ENCODE measurements around the gene DDX43.
"Not testable (repeated sequence)": the region's sequence is repeated elsewhere in the genome, so short reads cannot be mapped to it uniquely, and the experiment has no call there.

DDX43 gene

GRCh38 chr6:73388800-73389512, 5.7 kb upstream of the DDX43 start:
- DNase-seq (ENCODE audit: low spot score): peak; percentile 35

DNA sequence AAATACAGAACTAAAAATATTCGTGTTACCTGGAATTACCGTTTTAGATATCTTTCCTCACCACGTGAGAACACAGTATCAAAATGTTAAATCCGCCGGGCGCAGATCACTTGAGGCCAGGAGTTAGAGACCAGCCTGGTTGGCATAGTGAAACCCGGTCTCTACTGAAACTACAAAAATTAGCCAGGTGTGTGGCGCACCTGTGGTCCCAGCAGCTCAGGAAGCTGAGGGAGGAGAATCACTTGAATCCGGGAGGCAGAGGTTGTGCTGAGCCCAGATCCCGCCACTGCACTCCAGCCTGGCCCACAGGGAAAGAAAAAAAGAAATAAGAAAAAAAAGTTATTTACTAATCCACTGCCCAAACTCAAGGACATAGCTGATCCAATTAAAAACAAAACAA, 4.8 kb upstream of the DDX43 start:
- no peak for DNase-seq (ENCODE audit: low spot score)

GRCh38 chr6:73391675-73392074, 3.0 kb upstream of the DDX43 start:
- DNase-seq (ENCODE audit: low spot score): no peak

DNA sequence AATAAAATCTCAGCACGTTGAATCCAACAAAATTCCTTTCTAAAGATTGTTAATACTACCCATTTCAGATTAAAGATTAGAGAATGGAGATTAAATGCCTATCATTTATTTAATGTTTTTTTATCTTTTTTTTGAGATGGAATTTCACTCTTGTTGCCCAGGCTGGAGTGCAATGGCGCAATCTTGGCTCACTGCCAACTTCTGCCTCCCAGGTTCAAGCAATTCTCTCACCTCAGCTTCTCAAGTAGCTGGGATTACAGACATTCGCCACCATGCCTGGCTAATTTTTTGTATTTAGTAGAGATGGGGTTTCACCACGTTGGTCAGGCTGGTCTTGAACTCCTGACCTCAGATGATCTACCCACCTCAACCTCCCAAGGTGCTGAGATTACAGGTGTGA, 2.4 kb upstream of the DDX43 start:
- not testable (repeated sequence) for DNase-seq (ENCODE audit: low spot score)

- DNase-seq (ENCODE audit: low spot score): no peak
Observed at GRCh38 chr6:73393278-73393677, 1.4 kb upstream of the DDX43 start.

- no peak for DNase-seq (ENCODE audit: low spot score)
Observed at GRCh38 chr6:73395875-73396274, 1.2 kb downstream of the DDX43 start.

DNA sequence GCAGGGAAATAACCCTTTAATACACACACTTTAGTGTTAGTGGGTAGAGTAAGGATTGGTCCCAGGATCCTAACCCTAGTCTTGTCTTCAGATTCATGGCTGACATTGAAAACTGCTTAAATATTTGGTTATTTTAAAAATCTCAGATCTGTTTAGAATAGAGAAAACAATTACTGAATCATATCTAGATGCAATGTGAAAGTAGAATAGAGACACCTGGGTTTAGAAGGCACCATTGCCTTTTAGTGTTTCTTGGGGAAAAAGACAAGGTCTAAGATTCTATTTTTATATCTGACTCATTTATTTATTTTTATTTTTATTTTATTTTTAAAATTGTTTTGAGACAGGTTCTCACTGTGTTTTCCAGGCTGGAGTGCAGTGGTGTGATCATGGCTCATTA, 6.0 kb downstream of the DDX43 start:
- no peak for DNase-seq (ENCODE audit: low spot score)

DNA sequence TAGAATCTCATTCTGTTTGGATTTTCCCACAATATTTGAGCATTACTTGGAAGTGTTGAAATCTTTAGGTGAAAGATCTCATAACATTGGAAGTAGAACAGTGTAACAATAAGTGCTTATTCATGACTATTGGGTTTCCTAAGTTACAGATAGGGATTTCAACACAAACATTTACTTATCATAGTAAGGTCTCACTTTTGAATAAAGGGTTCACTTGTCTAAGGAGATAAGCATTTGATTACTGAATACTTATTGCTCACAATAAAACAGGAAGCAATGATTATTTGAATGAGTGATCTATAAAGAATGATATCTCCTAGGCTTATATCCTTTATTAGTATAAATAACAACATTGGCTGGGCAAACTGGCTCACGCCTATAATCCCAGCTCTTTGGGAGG, 14.8 kb downstream of the DDX43 start:
- no peak for DNase-seq (ENCODE audit: low spot score)

GRCh38 chr6:73413102-73413501, 18.5 kb downstream of the DDX43 start:
- no peak for DNase-seq (ENCODE audit: low spot score)

DNA sequence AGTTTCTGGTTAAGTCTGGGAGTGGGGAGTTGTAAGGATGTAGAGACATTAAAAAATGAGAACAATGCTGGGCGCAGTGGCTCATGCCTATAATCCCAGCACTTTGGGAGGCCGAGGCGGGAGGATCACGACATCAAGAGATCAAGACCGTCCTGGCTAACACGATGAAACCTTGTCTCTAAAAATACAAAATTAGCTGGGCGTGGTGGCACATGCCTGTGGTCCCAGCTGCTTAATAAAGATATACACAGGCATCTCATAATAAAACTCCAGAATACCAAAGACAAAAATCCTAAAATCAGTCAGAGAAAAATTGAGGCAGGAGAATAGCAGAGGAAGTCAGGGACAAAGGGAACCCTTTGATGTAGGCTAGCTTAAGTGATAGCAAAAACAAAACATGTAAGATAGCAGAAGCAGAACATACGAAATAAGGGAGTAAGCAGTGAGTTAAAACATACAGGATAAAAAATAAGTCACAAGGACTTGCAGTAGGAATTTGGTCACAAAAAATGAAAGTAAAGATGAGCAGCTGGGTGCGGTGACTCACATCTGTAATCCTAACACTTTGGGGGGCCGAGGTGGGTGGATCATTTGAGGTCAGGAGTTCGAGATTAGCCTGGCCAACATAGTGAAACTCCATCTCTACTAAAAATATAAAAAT, 23.6 kb downstream of the DDX43 start:
- DNase-seq (ENCODE audit: low spot score): no peak

DNA sequence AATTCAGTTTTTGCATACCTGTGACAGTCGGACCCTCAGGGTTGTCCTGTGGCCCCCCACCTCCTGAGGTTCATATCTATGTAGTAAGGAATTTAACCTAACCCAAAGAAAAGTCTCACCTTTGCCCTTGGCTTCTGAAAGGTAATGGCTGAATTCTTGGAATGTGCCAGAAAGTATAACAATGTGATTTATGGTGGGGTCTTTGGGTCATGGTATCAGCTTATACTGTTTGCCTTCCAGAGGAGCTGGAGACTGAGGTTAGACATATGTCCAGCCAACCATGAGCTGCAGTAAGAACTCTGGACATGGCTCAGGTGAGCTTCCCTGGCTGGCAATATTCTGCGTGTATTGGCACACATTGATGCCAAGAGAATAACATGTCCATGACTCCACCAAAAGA, 26.9 kb downstream of the DDX43 start:
- DNase-seq (ENCODE audit: low spot score): no peak

- DNase-seq (ENCODE audit: low spot score): no peak
Observed at GRCh38 chr6:73435236-73435635, 40.6 kb downstream of the DDX43 start.

DNA sequence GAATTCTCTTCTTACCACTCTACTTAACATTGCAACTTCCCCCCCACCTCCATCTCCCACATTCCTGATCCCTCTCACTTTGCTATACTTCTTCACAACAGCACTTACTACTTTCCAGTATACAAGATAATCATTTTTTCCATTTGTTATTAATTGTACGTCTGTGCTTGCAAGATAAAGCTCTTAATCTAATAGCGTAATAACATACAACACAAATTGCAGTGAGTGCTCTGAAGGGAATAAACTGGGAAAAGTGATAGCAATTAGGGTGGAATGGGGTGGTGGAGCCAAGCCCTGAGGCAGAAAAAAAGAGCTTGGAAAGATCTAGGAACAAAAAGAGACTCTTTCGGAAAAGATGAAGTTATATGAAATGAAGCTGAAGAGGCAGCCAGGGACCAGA, 48.9 kb downstream of the DDX43 start:
- no peak for DNase-seq (ENCODE audit: low spot score)

DNA sequence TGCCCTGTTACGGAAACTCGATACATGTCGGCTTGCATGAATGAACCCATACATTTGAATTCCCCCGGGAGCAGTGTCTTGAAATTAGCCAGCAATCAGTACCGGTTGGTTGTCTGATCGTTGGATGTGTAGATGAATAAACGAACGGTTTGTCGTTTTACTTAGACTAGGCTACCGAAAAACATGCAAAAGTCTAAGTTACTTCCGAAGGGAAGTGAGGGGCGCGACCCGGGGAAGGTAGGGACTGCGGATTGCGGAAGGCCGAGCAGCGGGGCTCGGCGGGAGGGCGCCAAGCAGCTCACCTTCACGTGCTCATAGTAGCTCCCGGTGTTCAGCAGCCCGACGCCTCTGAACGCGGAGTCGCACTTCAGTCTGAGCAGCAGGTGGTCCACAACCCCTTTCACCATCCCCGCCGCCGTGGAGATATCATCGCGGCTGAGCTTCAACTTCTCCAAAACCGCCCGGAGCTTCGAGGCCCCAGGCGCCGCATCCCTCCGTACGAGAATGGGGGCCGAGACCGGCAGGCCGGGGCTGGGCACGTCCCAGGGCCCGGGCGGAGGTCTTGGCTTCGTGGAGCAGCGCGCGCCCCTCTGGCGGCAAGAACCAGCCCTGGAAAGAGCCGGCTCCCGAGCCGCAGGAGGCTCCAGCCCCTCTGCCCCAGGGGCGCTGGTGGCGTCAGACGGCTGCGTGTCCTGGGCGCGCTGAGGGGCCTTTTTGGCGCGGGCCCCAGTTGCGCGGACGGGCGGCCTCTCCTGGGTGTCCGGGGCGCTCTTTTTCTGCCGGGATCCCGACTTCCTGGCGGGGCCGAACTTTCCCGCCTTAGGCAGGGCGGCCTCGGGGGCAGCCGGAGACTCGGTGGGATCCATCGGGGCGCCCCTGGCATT, 56.8 kb downstream of the DDX43 start:
- peak; percentile 23 for DNase-seq (ENCODE audit: low spot score)

- peak; percentile 53 for DNase-seq (ENCODE audit: low spot score)
Observed at GRCh38 chr6:73452107-73452461, 57.5 kb downstream of the DDX43 start, which contains the start of gene CGAS. Gene CGAS, minus strand, starts transcription at chr6:73452297. Its CDS starts 116 bp downstream, at chr6:73452181.

DNA sequence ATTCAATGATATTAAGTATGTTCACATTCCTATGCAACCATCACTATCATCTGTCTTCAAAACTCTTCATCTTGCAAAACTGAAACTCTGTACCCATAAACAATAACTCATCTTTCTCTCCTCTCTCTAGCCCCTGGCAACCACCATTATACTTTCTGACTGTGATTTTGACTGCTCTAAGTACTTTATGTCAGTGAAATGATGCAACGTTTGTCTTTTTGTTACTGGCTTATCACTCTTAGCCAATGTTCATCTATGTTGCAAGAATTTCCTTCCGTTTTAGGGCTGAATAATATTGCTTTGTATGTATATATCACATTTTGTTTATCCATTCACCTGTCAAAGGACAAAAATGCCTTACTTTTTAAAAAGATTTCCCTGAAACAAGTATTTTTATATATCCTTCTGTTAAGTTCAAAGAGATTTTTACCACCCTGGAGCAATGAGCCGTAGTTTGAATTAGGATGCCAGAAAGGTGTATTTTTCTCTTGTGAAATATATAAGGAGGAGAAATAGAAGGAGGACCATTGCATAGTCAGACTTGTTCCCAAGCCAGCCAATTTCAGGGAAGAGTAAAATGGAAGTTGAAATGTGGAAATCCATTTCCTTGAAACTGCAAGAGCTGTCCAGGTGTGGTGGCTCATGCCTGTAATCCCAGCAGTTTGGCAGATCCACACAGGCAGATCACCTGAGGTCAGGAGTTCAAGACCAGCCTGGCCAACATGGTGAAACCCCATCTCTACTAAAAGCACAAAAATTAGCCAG, 61.4 kb downstream of the DDX43 start:
- DNase-seq (ENCODE audit: low spot score): no peak

GRCh38 chr6:73459474-73459873, 64.8 kb downstream of the DDX43 start:
- not testable (repeated sequence) for DNase-seq (ENCODE audit: low spot score)

DNA sequence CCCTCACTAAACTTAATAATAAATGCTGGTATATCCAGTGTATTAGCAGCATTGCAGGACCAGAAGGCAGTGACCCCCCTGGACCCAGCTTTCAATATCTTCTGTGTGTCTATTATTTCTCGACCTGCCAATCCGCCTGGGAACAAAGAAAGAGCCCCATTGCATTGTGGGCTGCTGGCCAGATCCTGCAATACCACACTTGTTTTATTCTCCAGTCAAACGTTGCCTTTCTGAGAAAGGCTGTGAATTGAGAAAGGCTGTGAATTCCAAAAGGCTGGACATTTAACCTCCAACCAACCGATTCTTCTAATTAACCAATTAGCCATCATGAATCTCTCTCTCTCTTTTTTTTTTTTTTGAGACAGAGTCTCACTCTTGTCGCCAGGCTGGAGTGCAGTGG, 65.4 kb downstream of the DDX43 start:
- no peak for DNase-seq (ENCODE audit: low spot score)

DNA sequence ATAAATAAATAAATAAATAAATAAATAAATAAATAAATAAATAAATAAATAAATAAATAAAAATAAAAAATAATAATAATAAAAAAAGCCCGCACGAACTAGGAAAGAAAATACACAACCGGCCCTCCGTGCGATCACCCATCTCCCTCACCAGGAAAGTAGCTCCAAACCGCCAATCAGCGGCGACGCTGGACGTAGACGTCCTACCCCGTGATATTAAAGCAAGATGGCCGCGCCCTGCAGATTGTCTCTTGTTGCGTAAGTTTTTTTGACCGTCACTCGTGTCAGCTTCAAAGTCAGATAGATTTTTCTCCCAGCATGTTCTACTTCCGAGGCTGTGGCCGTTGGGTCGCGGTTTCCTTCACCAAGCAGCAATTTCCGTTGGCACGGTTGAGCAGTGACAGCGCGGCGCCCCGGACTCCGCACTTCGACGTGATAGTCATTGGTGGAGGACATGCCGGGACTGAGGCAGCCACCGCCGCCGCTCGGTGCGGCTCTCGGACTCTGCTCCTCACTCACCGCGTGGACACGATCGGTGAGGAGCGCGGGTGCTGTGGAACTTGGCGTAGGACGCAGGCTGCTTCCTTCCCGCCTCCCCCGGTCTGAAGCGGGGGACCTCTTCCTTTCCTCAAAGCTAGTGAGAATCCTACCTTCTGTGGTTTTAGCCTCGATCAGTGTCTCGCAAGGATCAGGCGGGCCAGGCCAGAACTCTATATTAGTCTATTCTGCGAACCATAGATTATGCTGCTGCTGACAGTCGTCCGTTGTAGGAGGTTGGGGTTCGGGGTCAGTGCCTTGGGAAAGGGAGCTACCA, 67.1 kb downstream of the DDX43 start, which contains the start of gene MTO1:
TSS of gene MTO1 (plus strand) at position 201 of the 814 bp plus-strand sequence. CDS start at position 319, 118 bp downstream.
- peak; percentile 90 for DNase-seq (ENCODE audit: low spot score)
